Measurements from ENCODE around the gene CCDC70.

DNA sequence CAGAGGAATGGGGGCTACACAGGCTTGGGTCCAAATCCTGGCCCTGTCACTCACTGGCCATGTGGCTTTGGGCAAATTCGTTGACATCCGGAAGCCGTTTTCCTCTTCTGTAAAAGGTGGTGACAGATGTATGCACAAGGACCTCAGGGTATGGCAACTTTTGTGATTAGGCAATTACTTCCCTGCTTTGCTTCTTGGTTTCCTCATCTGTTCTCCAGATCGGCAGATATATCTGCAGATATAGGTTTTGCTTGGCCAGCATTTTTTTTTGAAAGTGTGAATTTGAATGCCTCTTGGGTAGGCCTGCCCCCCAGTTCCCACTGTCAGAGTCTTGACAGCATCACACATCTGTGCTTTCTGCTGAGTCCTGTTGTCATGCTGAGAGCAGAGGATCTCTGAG, 34.5 kb upstream of the CCDC70 start:
- TF ChIP-seq, protein P1, sequence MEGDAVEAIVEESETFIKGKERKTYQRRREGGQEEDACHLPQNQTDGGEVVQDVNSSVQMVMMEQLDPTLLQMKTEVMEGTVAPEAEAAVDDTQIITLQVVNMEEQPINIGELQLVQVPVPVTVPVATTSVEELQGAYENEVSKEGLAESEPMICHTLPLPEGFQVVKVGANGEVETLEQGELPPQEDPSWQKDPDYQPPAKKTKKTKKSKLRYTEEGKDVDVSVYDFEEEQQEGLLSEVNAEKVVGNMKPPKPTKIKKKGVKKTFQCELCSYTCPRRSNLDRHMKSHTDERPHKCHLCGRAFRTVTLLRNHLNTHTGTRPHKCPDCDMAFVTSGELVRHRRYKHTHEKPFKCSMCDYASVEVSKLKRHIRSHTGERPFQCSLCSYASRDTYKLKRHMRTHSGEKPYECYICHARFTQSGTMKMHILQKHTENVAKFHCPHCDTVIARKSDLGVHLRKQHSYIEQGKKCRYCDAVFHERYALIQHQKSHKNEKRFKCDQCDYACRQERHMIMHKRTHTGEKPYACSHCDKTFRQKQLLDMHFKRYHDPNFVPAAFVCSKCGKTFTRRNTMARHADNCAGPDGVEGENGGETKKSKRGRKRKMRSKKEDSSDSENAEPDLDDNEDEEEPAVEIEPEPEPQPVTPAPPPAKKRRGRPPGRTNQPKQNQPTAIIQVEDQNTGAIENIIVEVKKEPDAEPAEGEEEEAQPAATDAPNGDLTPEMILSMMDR (conservative IDR thresholded peaks at IDR 0.05; ENCODE audit: low read depth, low read length), result no peak
- TF ChIP-seq EZH2 (IDR thresholded peaks at IDR 0.05; ENCODE audit: borderline replicate concordance, low read depth, low read length, poor library complexity, severe bottlenecking), result no peak
